Stimulated activated CD8-positive, alpha-beta memory T cell treated with anti-CD3 and anti-CD28 coated beads, Interleukin-4, amount 100 ng/mL, for 1 hour (primary cell): ENCODE measurements around the gene GARIN1A.
"Not testable (repeated sequence)": the region's sequence is repeated elsewhere in the genome, so short reads cannot be mapped to it uniquely, and the experiment has no call there.

Experiments used
- DNase-seq, 2 donors: peaks; one replicate each; pipeline ENCODE4 v3.0.0-alpha.2; 2020; ENCODE audit warnings: low read depth in 2 of 2, low spot score in 1 of 2

The GARIN1A gene

GRCh38 chr7:128681794-128682537 is 9.9 kb downstream of the GARIN1A start:
- no peak for DNase-seq

GRCh38 chr7:128683270-128683669 is 11.2 kb downstream of the GARIN1A start:
- DNase-seq, result not testable (repeated sequence)

GRCh38 chr7:128683738-128684137 is 11.6 kb downstream of the GARIN1A start:
- not testable (repeated sequence) for DNase-seq

GRCh38 chr7:128687131-128687530 is 15.0 kb downstream of the GARIN1A start:
- DNase-seq, result no peak

GRCh38 chr7:128688492-128688891 is 16.4 kb downstream of the GARIN1A start:
- DNase-seq, result no peak

GRCh38 chr7:128689161-128689935 is 17.3 kb downstream of the GARIN1A start:
- not testable (repeated sequence) for DNase-seq

GRCh38 chr7:128691227-128691626 is 19.1 kb downstream of the GARIN1A start:
- DNase-seq, result no peak

- no peak for DNase-seq
Measured at GRCh38 chr7:128692623-128693270, 20.7 kb downstream of the GARIN1A start.

- no peak for DNase-seq
Measured at GRCh38 chr7:128693373-128694015, 21.4 kb downstream of the GARIN1A start.

GRCh38 chr7:128694738-128695137 is 22.6 kb downstream of the GARIN1A start:
- DNase-seq, result no peak

GRCh38 chr7:128697302-128697905 is 25.3 kb downstream of the GARIN1A start:
- no peak for DNase-seq

- DNase-seq, result no peak
Measured at GRCh38 chr7:128699196-128699712, 27.2 kb downstream of the GARIN1A start.

- no peak for DNase-seq
Measured at GRCh38 chr7:128699895-128700294, 27.8 kb downstream of the GARIN1A start.

GRCh38 chr7:128701062-128701785 is 29.1 kb downstream of the GARIN1A start:
- DNase-seq, result no peak

- DNase-seq, result no peak
Measured at GRCh38 chr7:128703609-128704241, 31.6 kb downstream of the GARIN1A start.

GRCh38 chr7:128705891-128706333 is 33.8 kb downstream of the GARIN1A start:
- DNase-seq, result no peak

- no peak for DNase-seq
Measured at GRCh38 chr7:128707752-128708151, 35.7 kb downstream of the GARIN1A start.

- no peak for DNase-seq
Measured at GRCh38 chr7:128708235-128708634, 36.1 kb downstream of the GARIN1A start.

GRCh38 chr7:128708824-128709223 is 36.7 kb downstream of the GARIN1A start:
- no peak for DNase-seq

GRCh38 chr7:128710481-128710880 is 38.4 kb downstream of the GARIN1A start:
- DNase-seq, result no peak
